HCEC 1CT (cell line): ENCODE data around the gene TSC22D1.
"Not testable (repeated sequence)": the region's sequence is repeated elsewhere in the genome, so short reads cannot be mapped to it uniquely, and the experiment has no call there.

Experiments used
- DNase-seq: peaks from one replicate; pipeline ENCODE4 v3.0.0-alpha.2; 2017

TSC22D1 gene

GRCh38 chr13:44498969-44499368 lies 77.2 kb downstream of the TSC22D1 start:
- no peak for DNase-seq

DNA sequence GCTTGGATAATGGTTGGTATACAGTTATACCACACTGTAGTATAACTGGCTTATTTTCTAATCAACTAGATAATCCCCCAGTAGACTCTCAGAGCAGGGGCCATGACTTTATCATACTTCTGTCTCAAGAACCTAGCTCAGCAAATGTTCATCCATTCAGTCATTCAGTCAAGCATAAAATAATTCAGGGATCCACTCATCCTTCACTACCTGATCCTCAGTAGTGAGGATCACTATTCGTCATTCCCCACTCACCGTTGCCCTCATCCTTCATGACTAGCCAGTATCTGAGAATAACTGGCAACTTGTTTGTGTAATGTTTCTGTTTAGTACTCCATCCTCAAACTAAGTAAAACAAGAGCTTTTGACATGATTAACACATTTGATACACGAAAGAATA lies 77.6 kb downstream of the TSC22D1 start:
- DNase-seq, result no peak

DNA sequence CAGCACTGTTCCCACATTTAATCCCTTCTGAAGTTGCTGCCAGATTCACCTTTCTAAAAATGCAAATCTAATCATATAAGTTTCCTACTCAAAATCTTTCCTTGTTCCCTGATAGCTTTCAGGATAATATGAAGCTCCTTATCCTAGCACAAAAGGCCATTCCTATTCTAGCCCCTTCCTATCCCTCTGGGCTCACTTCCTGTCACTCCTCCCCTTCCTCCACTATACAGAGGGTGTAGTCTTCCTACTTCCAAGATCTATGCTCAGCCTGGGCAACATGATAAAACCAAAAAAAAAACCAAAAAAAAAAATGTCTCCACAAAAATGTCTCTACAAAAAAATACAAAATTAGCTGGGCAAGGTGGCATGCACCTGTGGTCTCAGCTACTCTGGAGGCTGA lies 78.3 kb downstream of the TSC22D1 start:
- DNase-seq, result no peak

- no peak for DNase-seq
These were observed 82.8 kb downstream of the TSC22D1 start for GRCh38 chr13:44493213-44493812.

- no peak for DNase-seq
These were observed 86.4 kb downstream of the TSC22D1 start for GRCh38 chr13:44489751-44490150.

GRCh38 chr13:44487989-44488388 lies 88.1 kb downstream of the TSC22D1 start:
- DNase-seq, result no peak

GRCh38 chr13:44484562-44485138 lies 91.5 kb downstream of the TSC22D1 start:
- DNase-seq, result no peak

DNA sequence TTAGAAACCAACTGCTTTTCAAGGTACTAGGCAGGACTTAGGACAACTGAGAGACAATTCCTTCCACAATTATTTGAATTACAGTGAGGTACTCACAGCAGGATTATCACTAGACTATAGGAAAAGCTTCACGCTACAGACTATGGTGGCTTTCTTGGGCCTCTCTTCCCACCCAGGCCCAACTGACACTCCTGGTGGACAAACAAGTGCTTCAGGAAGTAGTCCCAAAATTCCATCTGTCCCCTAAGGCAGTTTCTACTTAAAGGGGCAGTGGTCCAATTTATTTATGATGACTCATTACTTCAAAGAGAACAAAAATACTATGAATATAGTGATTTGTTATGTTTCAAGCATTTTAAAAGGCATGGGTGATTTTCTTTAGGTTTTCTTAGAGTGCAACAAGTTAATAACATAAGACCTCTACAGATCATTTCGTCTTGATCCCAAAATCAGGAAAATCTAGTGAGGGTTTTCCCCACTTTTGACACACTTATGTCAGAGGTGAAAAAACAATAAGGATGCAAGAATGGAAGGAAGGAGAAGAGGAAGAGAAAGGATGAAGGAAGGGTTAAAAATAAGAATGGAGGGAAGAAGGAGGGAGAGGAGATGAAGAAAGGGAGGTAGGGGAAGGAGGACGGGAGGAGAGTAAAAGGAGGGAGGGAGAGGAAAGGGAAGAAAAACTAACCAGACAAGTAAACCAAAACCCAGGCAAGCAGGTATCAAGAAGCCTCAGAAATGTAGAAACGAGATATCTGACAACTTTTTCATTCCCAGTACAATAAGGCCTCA lies 101.8 kb downstream of the TSC22D1 start:
- peak; percentile 9 for DNase-seq

- DNase-seq, result peak; percentile 50
These were observed 104.4 kb downstream of the TSC22D1 start for GRCh38 chr13:44471686-44472085.

DNA sequence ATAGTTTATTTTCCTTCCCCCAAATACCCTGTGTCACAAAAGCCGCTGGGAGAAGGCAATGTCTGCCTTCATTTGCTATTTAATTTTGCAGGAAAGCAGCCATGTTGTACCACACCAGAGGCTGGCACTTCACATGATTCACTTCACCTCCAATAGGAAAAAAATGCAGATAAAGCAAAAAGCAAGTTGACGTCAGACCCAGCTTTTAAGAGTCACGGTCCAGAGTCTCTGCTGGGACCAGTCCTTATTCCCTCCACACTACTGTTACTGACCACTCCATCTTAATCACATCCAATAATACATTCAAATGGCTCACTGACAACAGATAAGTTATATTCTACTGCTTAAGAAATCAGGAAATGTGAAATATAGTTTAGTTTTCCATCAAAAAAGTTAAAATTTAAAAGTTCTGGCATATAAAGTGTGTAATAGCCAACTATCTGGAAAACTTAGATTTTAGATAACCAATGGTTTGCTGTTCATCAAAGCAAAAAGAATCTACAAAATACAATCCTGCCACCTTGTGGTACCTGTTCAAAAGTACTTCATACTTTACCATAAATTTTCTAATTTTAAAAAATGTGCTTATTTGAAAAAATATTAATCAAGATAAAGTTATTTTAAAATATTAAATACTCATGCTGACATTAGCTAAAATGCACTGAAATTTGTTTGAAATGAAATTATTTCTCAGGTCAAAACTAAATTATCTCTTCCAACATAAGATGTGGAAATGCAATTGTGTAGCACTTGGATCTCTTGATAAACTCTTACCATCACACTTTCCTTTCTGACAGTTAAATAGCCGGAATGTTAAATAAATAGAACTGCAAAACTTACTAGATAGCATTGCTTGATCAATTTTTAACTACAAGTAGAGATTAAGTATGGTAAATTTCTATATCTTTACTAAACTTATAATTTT lies 105.2 kb downstream of the TSC22D1 start:
- DNase-seq, result peak; percentile 36

GRCh38 chr13:44468874-44469273 lies 107.3 kb downstream of the TSC22D1 start:
- no peak for DNase-seq

DNA sequence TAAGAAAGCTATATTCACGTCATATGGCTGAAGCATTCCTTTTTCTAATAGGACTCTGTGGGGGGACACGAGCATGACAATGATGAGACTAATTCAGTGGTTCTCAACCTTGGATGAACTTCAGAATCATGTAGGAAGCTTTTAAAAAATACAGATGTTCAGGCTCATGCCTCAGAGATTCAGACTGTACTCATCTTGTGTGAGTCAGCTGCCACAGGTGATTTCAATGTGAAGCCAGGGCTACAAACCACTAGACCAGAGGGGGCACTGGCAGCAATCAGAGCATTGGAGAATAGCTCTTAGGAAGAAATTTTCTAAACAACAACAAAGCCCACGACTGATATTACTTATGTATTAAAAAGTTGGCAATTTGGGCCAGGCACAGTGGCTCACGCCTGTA lies 110.8 kb downstream of the TSC22D1 start:
- peak; percentile 26 for DNase-seq

DNA sequence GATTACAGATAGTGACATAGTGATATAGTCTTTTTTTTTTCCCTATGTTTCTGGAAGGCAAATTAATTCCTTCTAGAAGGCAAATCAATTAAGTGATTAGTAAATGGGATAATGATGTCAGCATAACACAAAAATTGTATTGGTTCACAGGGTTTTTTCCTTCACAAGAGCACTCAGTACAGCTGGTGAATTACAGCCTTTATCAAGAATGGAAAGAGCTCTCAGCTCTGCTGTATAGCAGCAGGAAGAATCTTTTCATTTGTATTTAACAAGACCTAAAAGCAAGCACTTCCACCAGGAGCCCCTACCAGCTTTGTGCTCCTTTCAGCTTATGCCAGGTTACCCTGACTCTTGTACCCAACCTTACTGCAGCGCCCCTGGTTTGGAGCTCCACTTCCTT lies 111.7 kb downstream of the TSC22D1 start:
- DNase-seq, result no peak

DNA sequence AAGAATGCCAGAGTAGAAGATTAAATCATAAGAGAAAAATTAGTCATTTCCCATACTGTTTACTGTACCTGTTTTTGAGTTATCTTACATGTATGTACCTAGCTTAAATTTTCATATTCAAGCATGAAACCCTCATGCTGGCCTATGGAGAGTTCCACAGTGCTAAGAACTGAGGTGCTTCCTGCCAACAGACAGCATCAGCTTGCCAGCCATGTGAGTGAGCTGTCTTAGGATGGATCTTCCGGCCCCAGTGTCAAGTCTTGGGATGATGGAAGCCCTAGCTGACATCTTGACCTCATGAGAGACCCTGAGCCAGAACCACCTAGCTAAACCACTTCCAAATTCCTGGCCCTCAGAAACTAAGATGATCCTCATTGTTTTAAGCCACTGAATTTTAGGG lies 112.4 kb downstream of the TSC22D1 start:
- no peak for DNase-seq

DNA sequence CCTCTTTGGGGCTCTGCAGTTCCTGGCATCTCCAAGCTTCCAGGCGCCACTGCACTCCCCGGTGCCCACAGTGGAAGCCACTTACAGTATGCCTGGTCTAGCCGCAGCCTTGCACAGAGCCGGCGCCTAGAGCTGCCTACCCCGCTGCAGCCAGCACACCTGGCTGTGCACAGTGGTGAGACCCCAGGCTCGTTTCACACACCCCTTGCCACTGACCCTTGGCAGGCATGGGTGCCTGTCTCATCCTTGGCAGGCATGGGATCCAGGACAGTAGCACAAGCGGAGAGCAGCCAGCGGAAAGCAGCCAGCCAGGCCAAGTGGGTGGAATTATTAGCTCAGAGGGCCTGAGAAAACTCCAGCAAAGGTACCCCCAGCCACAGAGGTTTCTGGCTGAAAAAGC lies 116.5 kb downstream of the TSC22D1 start:
- no peak for DNase-seq

DNA sequence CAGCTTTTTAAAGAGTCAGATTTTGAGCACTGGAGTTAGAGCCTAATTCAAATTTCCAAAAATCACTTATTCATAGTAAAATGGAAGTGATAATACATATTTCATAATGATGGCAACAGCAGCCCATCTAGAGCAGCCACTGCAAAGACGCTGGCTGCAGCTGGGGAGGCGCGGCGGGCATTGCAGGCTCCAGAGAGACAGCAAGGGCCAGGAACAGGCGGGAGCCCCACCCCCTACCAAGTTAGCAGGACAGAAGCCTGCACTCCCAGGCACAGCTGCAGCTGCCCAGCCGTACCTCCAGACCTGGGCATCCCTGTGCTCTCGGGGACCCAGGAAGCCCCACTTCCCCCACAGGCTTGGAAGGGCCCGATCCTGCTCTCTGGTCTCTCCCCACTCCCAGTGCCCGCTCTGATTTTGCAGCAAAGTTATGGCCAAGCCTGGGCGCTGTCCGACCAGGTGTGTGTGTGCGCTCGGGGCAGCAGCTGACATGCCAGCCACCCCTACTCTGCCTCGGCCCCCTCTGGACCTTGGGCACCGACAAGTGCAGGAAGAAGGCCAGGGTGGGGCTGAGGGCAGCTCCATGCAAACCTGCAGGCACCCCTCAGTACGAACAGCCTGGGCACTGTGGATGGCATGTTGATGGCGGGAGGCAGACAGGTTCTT lies 117.7 kb downstream of the TSC22D1 start:
- DNase-seq, result no peak

DNA sequence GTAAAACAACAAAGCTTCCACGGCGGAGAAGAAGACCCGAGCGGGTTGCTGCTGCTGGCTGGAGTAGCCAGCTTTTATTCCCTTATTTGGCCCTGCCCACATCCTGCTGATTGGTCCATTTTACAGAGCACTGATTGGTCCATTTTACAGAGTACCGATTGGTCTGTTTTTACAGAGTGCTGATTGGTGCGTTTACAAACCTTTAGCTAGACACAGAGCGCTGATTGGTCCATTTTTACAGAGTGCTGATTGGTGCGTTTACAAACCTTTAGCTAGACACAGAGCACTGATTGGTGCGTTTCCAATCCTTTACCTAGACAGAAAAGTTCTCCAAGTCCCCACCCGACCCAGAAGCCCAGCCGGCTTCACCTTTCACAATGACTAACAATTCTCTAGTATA lies 119.9 kb downstream of the TSC22D1 start:
- DNase-seq, result not testable (repeated sequence)

DNA sequence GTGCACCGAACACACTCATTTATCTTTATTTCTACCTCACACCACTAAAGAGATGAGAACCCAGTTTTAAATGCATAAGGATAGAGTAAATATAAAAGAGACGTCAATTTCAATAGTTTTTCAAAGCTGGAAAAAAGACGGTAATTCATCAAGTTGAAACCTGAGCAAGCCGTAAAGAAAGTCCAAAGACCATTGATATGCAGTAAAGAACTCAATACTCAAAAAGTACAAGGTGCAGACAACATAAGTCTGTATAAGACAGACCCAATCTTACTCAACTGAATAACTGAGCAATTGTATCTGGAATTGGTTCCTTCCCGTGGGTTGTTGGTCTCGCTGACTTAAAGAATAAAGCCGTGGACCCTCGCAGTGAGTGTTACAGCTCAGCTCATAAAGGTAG lies 120.4 kb downstream of the TSC22D1 start:
- no peak for DNase-seq

- no peak for DNase-seq
These were observed 122.2 kb downstream of the TSC22D1 start for GRCh38 chr13:44453881-44454280.

GRCh38 chr13:44453069-44453468 lies 123.1 kb downstream of the TSC22D1 start:
- no peak for DNase-seq

- DNase-seq, result no peak
These were observed 123.7 kb downstream of the TSC22D1 start for GRCh38 chr13:44452418-44452817.

GRCh38 chr13:44451651-44452050 lies 124.5 kb downstream of the TSC22D1 start:
- no peak for DNase-seq

GRCh38 chr13:44451126-44451525 lies 125.0 kb downstream of the TSC22D1 start:
- no peak for DNase-seq
